ENCODE results near the gene ACTMAP. TPM values are rescaled to one million over a fixed set of nuclear protein-coding genes. Genes with fewer than 3 reads are reported as not detected.

Gene ACTMAP
- total RNA-seq, 1 experiment from 2014 or later: 39.3 TPM

- POLR2A ChIA-PET (ENCODE audit: unreplicated experiment): interaction anchor here (0.6 kb wide), 1 partner anchor 53 kb away, joined by 3 read pairs; the partner anchor contains the start of gene NUMBL
- Histone ChIP-seq H3F3A (ENCODE audit: insufficient read depth, low read depth) (peaks cover 28% of the 10 kb centered on the region), H3K36me3 (ENCODE audit: low read depth) (peaks cover under 1% of the 10 kb centered on the region; the same call in 1 of the 2 replicates), H3K4me3 (no peak overlapping the region), H3K27ac (no peak overlapping the region), H3K79me2 (ENCODE audit: low read depth) (peaks cover 4% of the 10 kb centered on the region), H2AFZ (no peak overlapping the region), H3K9me2 (ENCODE audit: insufficient read depth) (no peaks in the 10 kb centered on the region), H3K27me3 (ENCODE audit: insufficient read depth, low read depth) (no peaks in the 10 kb centered on the region), H4K20me1 (ENCODE audit: insufficient read depth) (no peaks in the 10 kb centered on the region; the same call in 1 of the 2 replicates), H3K4me2 (no peak overlapping the region), H3K4me1 (replicated peaks; ENCODE audit: insufficient read depth) (peaks cover 13% of the 10 kb centered on the region), H3K9me3 (ENCODE audit: insufficient read depth, low read depth) (no peaks in the 10 kb centered on the region)
- no peak for DNase-seq
- no TSS peak for BruUV-seq (replicated peaks)
- intact Hi-C loops (cut with micrococcal nuclease; ENCODE audit: unreplicated experiment): no loop called here
- CTCF ChIA-PET: no interaction called here
- no peak for TF ChIP-seq CTCF (conservative IDR thresholded peaks at IDR 0.05)
- no peak for TF ChIP-seq EZH2 (IDR thresholded peaks at IDR 0.05; ENCODE audit: low read depth)
Measured at GRCh38 chr19:40743926-40744325, 6.4 kb downstream of the ACTMAP start.

- Histone ChIP-seq H3K27ac (no peak overlapping the region), H3K36me3 (ENCODE audit: low read depth) (peaks cover 5% of the 10 kb centered on the region; the same call in 1 of the 2 replicates), H3K4me1 (replicated peaks; ENCODE audit: insufficient read depth) (0 out of 2 replicates have a peak, but pooled peaks cover 6% of the 10 kb centered on the region), H4K20me1 (ENCODE audit: insufficient read depth) (no peaks in the 10 kb centered on the region; the same call in 1 of the 2 replicates), H2AFZ (no peak overlapping the region), H3K27me3 (ENCODE audit: insufficient read depth, low read depth) (no peaks in the 10 kb centered on the region), H3K9me3 (ENCODE audit: insufficient read depth, low read depth) (no peaks in the 10 kb centered on the region), H3K79me2 (ENCODE audit: low read depth) (no peaks in the 10 kb centered on the region), H3K4me2 (no peak overlapping the region), H3K4me3 (no peak overlapping the region), H3K9me2 (ENCODE audit: insufficient read depth) (no peaks in the 10 kb centered on the region), H3F3A (ENCODE audit: insufficient read depth, low read depth) (peaks cover 33% of the 10 kb centered on the region)
- TF ChIP-seq EZH2 (IDR thresholded peaks at IDR 0.05; ENCODE audit: low read depth): no peak
- no peak for TF ChIP-seq CTCF (conservative IDR thresholded peaks at IDR 0.05)
- no peak for DNase-seq
- POLR2A ChIA-PET (ENCODE audit: unreplicated experiment): no interaction called here
- intact Hi-C loops (cut with micrococcal nuclease; ENCODE audit: unreplicated experiment): no loop called here
- CTCF ChIA-PET: no interaction called here
- BruUV-seq (replicated peaks): no TSS peak
Measured at GRCh38 chr19:40742886-40743285, 7.4 kb downstream of the ACTMAP start.

- Histone ChIP-seq H2AFZ (no peak overlapping the region), H3K27ac (no peak overlapping the region), H3K36me3 (ENCODE audit: low read depth) (peaks cover 7% of the 10 kb centered on the region; the same call in 1 of the 2 replicates), H3K27me3 (ENCODE audit: insufficient read depth, low read depth) (no peaks in the 10 kb centered on the region), H3K4me2 (no peak overlapping the region), H3K4me1 (replicated peaks; ENCODE audit: insufficient read depth) (0 out of 2 replicates have a peak, but pooled peaks cover 6% of the 10 kb centered on the region), H3K4me3 (no peak overlapping the region), H3K9me3 (ENCODE audit: insufficient read depth, low read depth) (no peaks in the 10 kb centered on the region), H4K20me1 (ENCODE audit: insufficient read depth) (no peaks in the 10 kb centered on the region; the same call in 1 of the 2 replicates), H3K79me2 (ENCODE audit: low read depth) (no peaks in the 10 kb centered on the region), H3K9me2 (ENCODE audit: insufficient read depth) (no peaks in the 10 kb centered on the region), H3F3A (ENCODE audit: insufficient read depth, low read depth) (peaks cover 30% of the 10 kb centered on the region)
- DNase-seq: no peak
- ChIA-PET POLR2A (ENCODE audit: unreplicated experiment) (no interaction called here), CTCF (no interaction called here)
- intact Hi-C loops (cut with micrococcal nuclease; ENCODE audit: unreplicated experiment): no loop called here
- BruUV-seq (replicated peaks): no TSS peak
- no peak for TF ChIP-seq CTCF (conservative IDR thresholded peaks at IDR 0.05)
- no peak for TF ChIP-seq EZH2 (IDR thresholded peaks at IDR 0.05; ENCODE audit: low read depth)
Measured at GRCh38 chr19:40742477-40742876, 7.8 kb downstream of the ACTMAP start.
